Measurements from ENCODE around the gene CTIF.
A peak's percentile ranks its signal among the peaks of the same experiment; 100 is the strongest.

CTIF gene

GRCh38 chr18:48780201-48780912, 241.5 kb downstream of the CTIF start:
- no peak for DNase-seq

- no peak for DNase-seq
These were observed 242.0 kb downstream of the CTIF start for GRCh38 chr18:48780913-48781162.

GRCh38 chr18:48781163-48781987, 242.5 kb downstream of the CTIF start:
- DNase-seq: peak; percentile 30

GRCh38 chr18:48781988-48782363, 243.1 kb downstream of the CTIF start:
- no peak for DNase-seq

GRCh38 chr18:48782381-48782861, 243.6 kb downstream of the CTIF start:
- DNase-seq: no peak

GRCh38 chr18:48783616-48784520, 245.0 kb downstream of the CTIF start:
- no peak for DNase-seq

GRCh38 chr18:48784656-48785055, 245.8 kb downstream of the CTIF start:
- no peak for DNase-seq

- DNase-seq: peak; percentile 61
These were observed 246.3 kb downstream of the CTIF start for GRCh38 chr18:48785091-48785614.

- no peak for DNase-seq
These were observed 247.1 kb downstream of the CTIF start for GRCh38 chr18:48785736-48786454.

- DNase-seq: no peak
These were observed 247.8 kb downstream of the CTIF start for GRCh38 chr18:48786455-48787202.

- no peak for DNase-seq
These were observed 248.6 kb downstream of the CTIF start for GRCh38 chr18:48787203-48788151.

- DNase-seq: no peak
These were observed 249.5 kb downstream of the CTIF start for GRCh38 chr18:48788373-48788772.

GRCh38 chr18:48789259-48789812, 250.5 kb downstream of the CTIF start:
- DNase-seq: no peak

GRCh38 chr18:48790226-48790863, 251.5 kb downstream of the CTIF start:
- no peak for DNase-seq

GRCh38 chr18:48790869-48791635, 252.2 kb downstream of the CTIF start:
- DNase-seq: no peak

- DNase-seq: no peak
These were observed 252.8 kb downstream of the CTIF start for GRCh38 chr18:48791636-48792105.

GRCh38 chr18:48792141-48792540, 253.3 kb downstream of the CTIF start:
- no peak for DNase-seq

- no peak for DNase-seq
These were observed 254.0 kb downstream of the CTIF start for GRCh38 chr18:48792611-48793380.
